Measurements from ENCODE around the gene CLEC18C.
"Not testable (repeated sequence)": the region's sequence is repeated elsewhere in the genome, so short reads cannot be mapped to it uniquely, and the experiment has no call there.

CLEC18C gene

DNA sequence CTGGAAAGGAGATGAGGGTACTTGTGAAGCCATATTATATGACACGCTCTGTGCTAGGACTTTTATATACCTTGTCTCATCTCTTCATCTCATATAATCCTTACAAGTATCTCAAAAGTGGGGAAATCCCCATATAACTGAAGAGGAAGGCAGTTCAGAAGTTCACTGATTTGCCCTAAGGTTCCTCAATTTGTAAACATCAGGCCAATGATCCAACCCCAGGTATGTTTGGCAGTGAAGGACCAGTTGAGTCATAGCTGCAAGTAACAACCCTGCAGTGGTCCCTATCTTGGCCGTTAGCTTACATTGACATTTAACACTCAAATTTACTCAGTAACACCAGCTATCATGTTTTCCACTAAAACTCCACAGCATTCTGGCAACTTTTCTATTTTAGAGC lies 45.0 kb downstream of the CLEC18C start:
- not testable (repeated sequence) for H3K4me3 ChIP-seq (ENCODE audit: control insufficient read depth, low read depth, low read length); DNase-seq (ENCODE audit: low read depth)

DNA sequence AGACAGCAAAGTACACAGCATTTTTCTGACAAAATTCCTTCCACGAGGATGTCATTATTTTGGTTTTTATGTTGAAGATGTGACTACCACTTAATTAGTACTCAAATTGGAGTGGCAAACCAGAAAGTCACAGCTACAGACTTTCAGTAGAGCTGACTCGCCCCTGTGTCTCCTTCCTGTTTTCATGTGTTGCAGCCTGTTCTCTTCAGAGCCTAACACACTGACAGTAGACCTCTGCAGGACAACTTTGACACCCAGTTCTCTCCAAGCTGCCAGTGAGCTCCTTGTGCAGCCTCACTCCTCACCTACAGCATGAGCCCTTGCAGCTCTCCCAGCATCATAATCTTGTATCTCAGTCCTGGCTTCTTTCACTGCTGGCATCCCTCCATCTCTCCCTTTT lies 49.0 kb downstream of the CLEC18C start:
- not testable (repeated sequence) for DNase-seq (ENCODE audit: low read depth); H3K4me3 ChIP-seq (ENCODE audit: control insufficient read depth, low read depth, low read length)

GRCh38 chr16:70223216-70223615 lies 49.6 kb downstream of the CLEC18C start:
- not testable (repeated sequence) for DNase-seq (ENCODE audit: low read depth); H3K4me3 ChIP-seq (ENCODE audit: control insufficient read depth, low read depth, low read length)

GRCh38 chr16:70223971-70224513 lies 50.5 kb downstream of the CLEC18C start:
- H3K4me3 ChIP-seq (ENCODE audit: control insufficient read depth, low read depth, low read length); DNase-seq (ENCODE audit: low read depth): not testable (repeated sequence)

DNA sequence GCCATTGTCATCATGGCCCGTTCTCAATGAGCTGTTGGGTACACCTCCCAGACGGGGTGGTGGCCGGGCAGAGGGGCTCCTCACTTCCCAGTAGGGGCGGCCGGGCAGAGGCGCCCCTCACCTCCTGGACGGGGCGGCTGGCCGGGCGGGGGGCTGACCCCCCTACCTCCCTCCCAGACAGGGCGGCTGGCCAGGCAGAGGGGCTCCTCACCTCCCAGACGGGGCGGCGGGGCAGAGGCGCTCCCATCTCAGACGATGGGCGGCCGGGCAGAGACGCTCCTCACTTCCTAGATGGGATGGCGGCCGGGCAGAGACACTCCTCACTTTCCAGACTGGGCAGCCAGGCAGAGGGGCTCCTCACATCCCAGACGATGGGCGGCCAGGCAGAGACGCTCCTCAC lies 51.1 kb downstream of the CLEC18C start:
- not testable (repeated sequence) for H3K4me3 ChIP-seq (ENCODE audit: control insufficient read depth, low read depth, low read length); DNase-seq (ENCODE audit: low read depth)

DNA sequence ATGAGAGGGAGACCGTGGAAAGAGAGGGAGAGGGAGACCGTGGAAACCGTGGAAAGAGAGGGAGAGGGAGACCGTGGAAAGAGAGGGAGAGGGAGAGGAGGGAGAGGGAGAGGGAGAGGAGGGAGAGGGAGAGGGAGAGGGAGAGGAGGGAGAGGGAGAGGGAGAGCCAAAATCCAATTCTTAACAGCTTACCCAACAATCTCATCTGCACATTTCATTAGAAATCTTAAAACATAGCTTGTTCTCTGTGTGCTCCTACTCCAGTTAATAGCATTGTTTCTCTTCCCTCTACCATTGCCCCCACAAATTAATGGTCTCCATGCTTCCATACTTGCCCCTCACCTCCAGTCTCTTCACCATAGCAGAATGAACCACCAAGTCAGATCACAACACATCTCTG lies 51.8 kb downstream of the CLEC18C start:
- DNase-seq (ENCODE audit: low read depth); H3K4me3 ChIP-seq (ENCODE audit: control insufficient read depth, low read depth, low read length): not testable (repeated sequence)

DNA sequence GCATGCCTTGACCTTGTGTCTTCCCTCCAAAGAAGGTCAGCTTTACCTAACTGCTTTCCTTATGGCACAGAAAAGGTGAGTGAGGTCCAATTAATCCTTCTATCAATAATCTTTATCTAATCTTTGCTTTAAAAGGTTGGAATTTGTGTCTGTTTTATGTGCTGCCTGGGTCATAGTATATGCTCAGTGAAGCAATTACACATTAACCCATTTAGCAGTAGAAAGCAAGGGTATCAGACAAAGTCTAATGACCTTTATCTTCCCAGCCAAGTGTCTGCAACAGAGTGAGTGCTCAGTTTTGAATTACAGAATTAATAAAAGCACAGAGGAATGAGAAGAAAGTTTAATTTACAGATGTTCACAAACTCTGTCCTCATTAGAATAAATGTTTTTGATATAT lies 52.4 kb downstream of the CLEC18C start:
- DNase-seq (ENCODE audit: low read depth); H3K4me3 ChIP-seq (ENCODE audit: control insufficient read depth, low read depth, low read length): not testable (repeated sequence)

DNA sequence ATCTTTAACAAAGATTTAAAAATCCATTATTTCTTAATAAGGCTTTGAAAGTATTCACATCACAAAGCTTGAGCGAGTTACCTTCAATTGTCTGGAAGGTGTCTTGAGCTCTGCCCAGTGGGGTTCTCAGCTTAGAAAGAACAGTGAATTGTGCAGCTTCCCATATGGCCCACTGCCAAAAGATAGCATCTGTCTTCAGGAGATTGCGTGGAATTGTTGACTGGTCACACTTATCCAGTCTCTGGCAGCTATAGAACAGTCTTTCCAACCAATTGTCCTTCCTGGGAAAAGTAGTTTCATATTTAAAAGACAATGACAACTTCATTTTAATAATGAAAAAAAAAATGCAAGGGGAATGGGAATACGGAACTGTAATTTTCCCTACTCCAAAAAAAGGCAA lies 58.2 kb downstream of the CLEC18C start:
- not testable (repeated sequence) for H3K4me3 ChIP-seq (ENCODE audit: control insufficient read depth, low read depth, low read length); DNase-seq (ENCODE audit: low read depth)
